Endothelial cell of umbilical vein (primary cell): Measurements from ENCODE around the gene CHERP. TPM values are rescaled to one million over a fixed set of nuclear protein-coding genes. Genes with fewer than 3 reads are reported as not detected.

Source experiments
- BruUV-seq: library from RNA; stranded (reverse); fragments of 400-500 nt; replicated peaks from 2 replicates; lab custom pipeline; 2021; lab: Mats Ljungman, UMichigan
- CTCF ChIA-PET: fragments of 300-600, 350-600 bp; sonication (Branson Sonifier 250); formaldehyde crosslinking; loops from one replicate; lab custom pipeline; 2021; ENCODE audit warnings: antibody characterized with exemption, inconsistent platforms; lab: Charles Lee
- POLR2A ChIA-PET: fragments of 300-600, 350-600 bp; sonication (Branson Sonifier 250); formaldehyde crosslinking; loops from one replicate; lab custom pipeline; 2021; ENCODE audit warnings: antibody characterized with exemption, inconsistent platforms; lab: Charles Lee
- DNase-seq: peaks from one replicate; pipeline ENCODE4 v3.0.0-alpha.2; 2011; ENCODE audit warnings: low read depth, low spot score
- FAIRE-seq: peaks from 2 replicates; lab custom pipeline; 2011; peaks lifted over from hg19 to GRCh38; lab: Jason Lieb, UNC
- H2AFZ ChIP-seq: 2 replicates; pipeline ENCODE4 v1.6.0; 2012; ENCODE audit warnings: low read depth, low read length, control low read depth, inconsistent platforms
- H3K27ac ChIP-seq: 2 replicates; pipeline ENCODE4 v1.5.1; 2011; ENCODE audit warnings: low read depth, mild to moderate bottlenecking, control low read depth, low read length, moderate library complexity; ENCODE audit not compliant: insufficient read depth
- H3K27me3 ChIP-seq, 2 experiments: 2 replicates each; pipeline versions ENCODE4 v1.6.0 to v1.6.1; 2011; ENCODE audit warnings: low read length in 2 of 2, mixed read lengths in 1 of 2; ENCODE audit not compliant: control insufficient read depth in 2 of 2, insufficient read depth in 2 of 2
- H3K36me3 ChIP-seq, 2 experiments: 2 replicates in 1 of 2; 3 replicates in 1 of 2; pipeline ENCODE4 v1.5.1; 2011; ENCODE audit warnings: low read length in 2 of 2, mild to moderate bottlenecking in 1 of 2, moderate library complexity in 1 of 2; ENCODE audit not compliant: control insufficient read depth in 2 of 2, insufficient read depth in 2 of 2; ENCODE audit errors: extremely low read depth in 1 of 2
- H3K4me1 ChIP-seq: 3 replicates; pipeline ENCODE4 v1.5.1; 2011; ENCODE audit warnings: mild to moderate bottlenecking, low read length; ENCODE audit not compliant: control insufficient read depth, insufficient read depth; ENCODE audit errors: extremely low read depth
- H3K4me2 ChIP-seq: 2 replicates; pipeline ENCODE4 v1.6.1; 2011; ENCODE audit warnings: low read length, control low read depth, mixed read lengths; ENCODE audit not compliant: insufficient read depth
- H3K4me3 ChIP-seq, 3 experiments: fragments of 200-600 bp in 1 of 3; sonication (generic), shearing (Covaris generic) in 1 of 3; replicated peaks in 1 of 3; 2 replicates each; pipeline ENCODE4 v1.5.1; 2011 to 2016; ENCODE audit warnings: control low read depth in 3 of 3, low read length in 3 of 3, mild to moderate bottlenecking in 2 of 3, inconsistent platforms in 1 of 3, low read depth in 1 of 3, moderate library complexity in 1 of 3; ENCODE audit not compliant: insufficient read depth in 1 of 3
- H3K79me2 ChIP-seq: 2 replicates; pipeline ENCODE4 v1.6.0; 2012; ENCODE audit warnings: low read length, inconsistent platforms; ENCODE audit not compliant: control insufficient read depth, insufficient read depth
- H3K9ac ChIP-seq: replicated peaks from 2 replicates; pipeline ENCODE3; 2011; ENCODE audit warnings: low read length, control low read depth; ENCODE audit not compliant: insufficient read depth; ENCODE audit errors: extremely low read depth
- H3K9me1 ChIP-seq: replicated peaks from 3 replicates; pipeline ENCODE4 v1.6.0; 2011; ENCODE audit warnings: mild to moderate bottlenecking, low read length; ENCODE audit not compliant: control insufficient read depth, insufficient read depth; ENCODE audit errors: extremely low read depth
- H3K9me3 ChIP-seq: replicated peaks from 2 replicates; pipeline ENCODE4 v1.5.1; 2012; ENCODE audit warnings: low read length, inconsistent platforms; ENCODE audit not compliant: control insufficient read depth, insufficient read depth
- H4K20me1 ChIP-seq: replicated peaks from 2 replicates; pipeline ENCODE3; 2011; ENCODE audit warnings: mild to moderate bottlenecking, low read length; ENCODE audit not compliant: control insufficient read depth, insufficient read depth; ENCODE audit errors: extremely low read depth
- CTCF ChIP-seq, 2 donors: IDR thresholded peaks; 1 replicate in 1 of 2; 2 replicates in 1 of 2; pipeline ENCODE4 v1.5.1; 2011; ENCODE audit warnings: low read length in 2 of 2, mild to moderate bottlenecking in 2 of 2, moderate library complexity in 2 of 2, control low read depth in 1 of 2, inconsistent platforms in 1 of 2, low read depth in 1 of 2; ENCODE audit not compliant: insufficient read depth in 1 of 2; ENCODE audit errors: extremely low read depth in 1 of 2
- EZH2 ChIP-seq: IDR thresholded peaks from 2 replicates; pipeline ENCODE4 v1.6.1; 2012; ENCODE audit warnings: borderline replicate concordance, low read depth, mild to moderate bottlenecking, moderate library complexity, low read length, inconsistent platforms; ENCODE audit not compliant: severe bottlenecking
- FOS ChIP-seq: IDR thresholded peaks from 2 replicates; pipeline ENCODE4 v1.6.1; 2011; ENCODE audit warnings: mild to moderate bottlenecking, low read length, moderate library complexity, borderline replicate concordance; ENCODE audit not compliant: insufficient read depth
- JUN ChIP-seq: IDR thresholded peaks from 2 replicates; pipeline ENCODE4 v1.6.1; 2011; ENCODE audit warnings: borderline replicate concordance, low read depth; ENCODE audit not compliant: insufficient read length, insufficient read depth
- MYC ChIP-seq: IDR thresholded peaks from one replicate; pipeline ENCODE4 v1.6.1; 2011; ENCODE audit warnings: mild to moderate bottlenecking, low read depth, low read length
- POLR2A ChIP-seq: IDR thresholded peaks from 2 replicates; pipeline ENCODE4 v1.6.1; 2012; ENCODE audit warnings: low read depth, mild to moderate bottlenecking, control low read depth, low read length
- dilution Hi-C: fragments of 300-500 bp; cut with MboI; formaldehyde crosslinking; loops from one replicate; pipeline ENCODE4 v1.15.0; 2019; ENCODE audit warnings: low sequenced_read_pairs; ENCODE audit not compliant: extremely low pct_ligation_motif_present
- intact Hi-C: fragments of 100-400 bp; cut with micrococcal nuclease; formaldehyde crosslinking; loops from one replicate; pipeline ENCODE4 v1.10.0; 2022
- polyA plus RNA-seq, 4 experiments: library from polyadenylated mRNA; depleted of rRNA in 3 of 4; stranded (reverse) in 3 of 4; unstranded in 1 of 4; fragments of >200 nt; gene quantifications; 2 replicates each; pipeline versions ENCODE4 v1.2.1 to v1.2.3, GENCODE V29; 2011 to 2012; ENCODE audit warnings: missing spikeins in 1 of 4
- total RNA-seq: library from RNA; stranded (reverse); gene quantifications from 2 replicates; pipeline ENCODE4 v1.2.3, GENCODE V29; 2021

Gene CHERP
- total and polyA plus RNA-seq, 2 donors (not counting 3 experiments of a cell fraction or from before 2014, with no cell fraction given): 8.9 to 53.9 TPM

- H3K36me3 ChIP-seq: peaks cover 26 to 71% of the 10 kb centered on the region in 2 experiments
- H2AFZ ChIP-seq: no peak overlapping the region
- POLR2A ChIA-PET: no interaction called here
- dilution Hi-C loops (no loop called here), intact Hi-C loops (loop anchor here (5.0 kb wide), 1 partner anchor 101 kb away; the partner anchor contains the start of gene MED26)
- CTCF ChIA-PET: no interaction called here
- H4K20me1 ChIP-seq: no peaks in the 10 kb centered on the region
- no peak for DNase-seq
- no peaks in the 10 kb centered on the region for H3K27me3 ChIP-seq
- no peak overlapping the region for H3K4me3 ChIP-seq
- TF ChIP-seq JUN: no peak
- TF ChIP-seq EZH2: no peak
- no peak for TF ChIP-seq MYC
- no peak for TF ChIP-seq CTCF (IDR thresholded peaks at IDR 0.05; ENCODE audit: extremely low read depth in 1 of 2, insufficient read depth in 1 of 2, low read depth in 1 of 2, low read length in 2 of 2)
- TF ChIP-seq POLR2A: no peak
- no peak for TF ChIP-seq FOS
- H3K79me2 ChIP-seq: no peaks in the 10 kb centered on the region
- no TSS peak for BruUV-seq
- no peak overlapping the region for H3K4me2 ChIP-seq
- H3K27ac ChIP-seq: no peak overlapping the region
- no peak for FAIRE-seq
- no peaks in the 10 kb centered on the region for H3K4me1 ChIP-seq
- no peaks in the 10 kb centered on the region for H3K9me1 ChIP-seq
- no peak overlapping the region for H3K9ac ChIP-seq
- H3K9me3 ChIP-seq: no peaks in the 10 kb centered on the region
Observed at GRCh38 chr19:16525751-16526481, 16.3 kb downstream of the CHERP start.
